ENCODE results near the gene PLGLB2. TPM values are rescaled to one million over a fixed set of nuclear protein-coding genes. Genes with fewer than 3 reads are reported as not detected.
"Not testable (repeated sequence)": the region's sequence is repeated elsewhere in the genome, so short reads cannot be mapped to it uniquely, and the experiment has no call there.

PLGLB2 gene
- total and polyA plus RNA-seq, 2 donors (not counting 3 experiments of a cell fraction or from before 2014, with no cell fraction given): 0.98 to 2.1 TPM

GRCh38 chr2:87748524-87748923 is 637 bp downstream of the PLGLB2 start:
- H3K9ac ChIP-seq (replicated peaks; ENCODE audit: extremely low read depth, insufficient read depth, low read length); dilution Hi-C loops (cut with MboI; ENCODE audit: extremely low pct_ligation_motif_present, low sequenced_read_pairs); H3K36me3 ChIP-seq (ENCODE audit: control insufficient read depth in 2 of 2, extremely low read depth in 1 of 2, insufficient read depth in 2 of 2, low read length in 2 of 2); H4K20me1 ChIP-seq (replicated peaks; ENCODE audit: control insufficient read depth, extremely low read depth, insufficient read depth, low read length); H3K27me3 ChIP-seq (ENCODE audit: control insufficient read depth in 2 of 2, insufficient read depth in 2 of 2, low read length in 2 of 2); H3K4me3 ChIP-seq (replicated peaks in 1 of 3; ENCODE audit: insufficient read depth in 1 of 3, low read depth in 1 of 3, low read length in 3 of 3); H3K27ac ChIP-seq (ENCODE audit: insufficient read depth, low read depth, low read length); DNase-seq (ENCODE audit: low read depth, low spot score); FAIRE-seq; POLR2A ChIA-PET; H3K4me2 ChIP-seq (ENCODE audit: insufficient read depth, low read length); intact Hi-C loops (cut with micrococcal nuclease); H3K4me1 ChIP-seq (ENCODE audit: control insufficient read depth, extremely low read depth, insufficient read depth, low read length); H3K9me1 ChIP-seq (replicated peaks; ENCODE audit: control insufficient read depth, extremely low read depth, insufficient read depth, low read length); BruUV-seq (replicated peaks); H3K79me2 ChIP-seq (ENCODE audit: control insufficient read depth, insufficient read depth, low read length); H2AFZ ChIP-seq (ENCODE audit: low read depth, low read length); CTCF ChIA-PET; H3K9me3 ChIP-seq (replicated peaks; ENCODE audit: control insufficient read depth, insufficient read depth, low read length): not testable (repeated sequence)

- intact Hi-C loops (cut with micrococcal nuclease); BruUV-seq (replicated peaks); H2AFZ ChIP-seq (ENCODE audit: low read depth, low read length); H3K9ac ChIP-seq (replicated peaks; ENCODE audit: extremely low read depth, insufficient read depth, low read length); CTCF ChIA-PET; H3K36me3 ChIP-seq (ENCODE audit: control insufficient read depth in 2 of 2, extremely low read depth in 1 of 2, insufficient read depth in 2 of 2, low read length in 2 of 2); DNase-seq (ENCODE audit: low read depth, low spot score); H3K4me3 ChIP-seq (replicated peaks in 1 of 3; ENCODE audit: insufficient read depth in 1 of 3, low read depth in 1 of 3, low read length in 3 of 3); H4K20me1 ChIP-seq (replicated peaks; ENCODE audit: control insufficient read depth, extremely low read depth, insufficient read depth, low read length); H3K9me3 ChIP-seq (replicated peaks; ENCODE audit: control insufficient read depth, insufficient read depth, low read length); H3K27me3 ChIP-seq (ENCODE audit: control insufficient read depth in 2 of 2, insufficient read depth in 2 of 2, low read length in 2 of 2); H3K9me1 ChIP-seq (replicated peaks; ENCODE audit: control insufficient read depth, extremely low read depth, insufficient read depth, low read length); POLR2A ChIA-PET; H3K4me2 ChIP-seq (ENCODE audit: insufficient read depth, low read length); FAIRE-seq; dilution Hi-C loops (cut with MboI; ENCODE audit: extremely low pct_ligation_motif_present, low sequenced_read_pairs); H3K4me1 ChIP-seq (ENCODE audit: control insufficient read depth, extremely low read depth, insufficient read depth, low read length); H3K27ac ChIP-seq (ENCODE audit: insufficient read depth, low read depth, low read length); H3K79me2 ChIP-seq (ENCODE audit: control insufficient read depth, insufficient read depth, low read length): not testable (repeated sequence)
Measured at GRCh38 chr2:87750560-87750959, 2.7 kb downstream of the PLGLB2 start.

- H3K27me3 ChIP-seq (ENCODE audit: control insufficient read depth in 2 of 2, insufficient read depth in 2 of 2, low read length in 2 of 2); H3K27ac ChIP-seq (ENCODE audit: insufficient read depth, low read depth, low read length); BruUV-seq (replicated peaks); H4K20me1 ChIP-seq (replicated peaks; ENCODE audit: control insufficient read depth, extremely low read depth, insufficient read depth, low read length); dilution Hi-C loops (cut with MboI; ENCODE audit: extremely low pct_ligation_motif_present, low sequenced_read_pairs); CTCF ChIA-PET; H3K4me1 ChIP-seq (ENCODE audit: control insufficient read depth, extremely low read depth, insufficient read depth, low read length); H3K9ac ChIP-seq (replicated peaks; ENCODE audit: extremely low read depth, insufficient read depth, low read length); DNase-seq (ENCODE audit: low read depth, low spot score); H3K4me2 ChIP-seq (ENCODE audit: insufficient read depth, low read length); H3K36me3 ChIP-seq (ENCODE audit: control insufficient read depth in 2 of 2, extremely low read depth in 1 of 2, insufficient read depth in 2 of 2, low read length in 2 of 2); POLR2A ChIA-PET; H3K4me3 ChIP-seq (replicated peaks in 1 of 3; ENCODE audit: insufficient read depth in 1 of 3, low read depth in 1 of 3, low read length in 3 of 3); H3K9me3 ChIP-seq (replicated peaks; ENCODE audit: control insufficient read depth, insufficient read depth, low read length); H2AFZ ChIP-seq (ENCODE audit: low read depth, low read length); FAIRE-seq; H3K79me2 ChIP-seq (ENCODE audit: control insufficient read depth, insufficient read depth, low read length); intact Hi-C loops (cut with micrococcal nuclease); H3K9me1 ChIP-seq (replicated peaks; ENCODE audit: control insufficient read depth, extremely low read depth, insufficient read depth, low read length): not testable (repeated sequence)
Measured at GRCh38 chr2:87754759-87755158, 6.9 kb downstream of the PLGLB2 start.

Other genes with a start within 250 kb of the PLGLB2 start
- gene RGPD2, start 77.7 kb downstream of the PLGLB2 start, total RNA-seq: 1.6 TPM in 1 of 2 replicates, not detected in the other
- gene RGPD2, start 77.7 kb downstream of the PLGLB2 start, polyA plus RNA-seq: 0.03 and 0.07 TPM in 2 replicates

All from endothelial cell of umbilical vein (primary cell).